Heart left ventricle (tissue), 16 donors: ENCODE data around the gene SORBS2. TPM values are rescaled to one million over a fixed set of nuclear protein-coding genes. Genes with fewer than 3 reads are reported as not detected.
A peak's percentile ranks its signal among the peaks of the same experiment; 100 is the strongest.

Source experiments
- ATAC-seq, 4 donors: fragments of 200-7000 bp; cut with Tn5 transposase; one replicate each; pipeline ENCODE4 v1.9.1; 2020 to 2022; ENCODE audit warnings: moderate library complexity in 4 of 4, mild to moderate bottlenecking in 3 of 4, moderate number of reproducible peaks in 1 of 4
- DNase-seq, 5 donors: peaks; one replicate each; pipeline ENCODE4 v3.0.0-alpha.2; 2020
- H3K27ac ChIP-seq, 12 donors: fragments of 200-600 bp; sonication (generic) in 4 of 12; one replicate each; pipeline versions ENCODE4 v1.5.0 to v1.8.0; 2016 to 2022; ENCODE audit warnings: mild to moderate bottlenecking in 2 of 12
- H3K27me3 ChIP-seq, 9 donors: fragments of 200-600 bp; sonication (generic) in 2 of 9; one replicate each; pipeline versions ENCODE4 v1.5.1 to v1.8.0; 2016 to 2022; ENCODE audit warnings: mild to moderate bottlenecking in 3 of 9
- H3K36me3 ChIP-seq, 9 donors: fragments of 200-600 bp; sonication (generic) in 2 of 9; one replicate each; pipeline versions ENCODE4 v1.5.0 to v1.8.0; 2018 to 2022; ENCODE audit warnings: mild to moderate bottlenecking in 2 of 9
- H3K4me1 ChIP-seq, 12 donors: fragments of 200-600 bp; sonication (generic) in 4 of 12; one replicate each; pipeline versions ENCODE4 v1.5.0 to v1.8.0; 2016 to 2022; ENCODE audit warnings: mild to moderate bottlenecking in 3 of 12
- H3K4me3 ChIP-seq, 12 donors: fragments of 200-600 bp; sonication (generic) in 4 of 12; one replicate each; pipeline versions ENCODE4 v1.5.0 to v1.8.0; 2017 to 2022; ENCODE audit warnings: mild to moderate bottlenecking in 9 of 12, moderate library complexity in 4 of 12
- H3K9me3 ChIP-seq, 12 donors: fragments of 200-600 bp; sonication (generic) in 4 of 12; one replicate each; pipeline versions ENCODE4 v1.5.0 to v1.8.0; 2016 to 2022; ENCODE audit warnings: mild to moderate bottlenecking in 1 of 12
- CTCF ChIP-seq, 12 donors: fragments of 200-600 bp; sonication (generic) in 4 of 12; IDR thresholded peaks; one replicate each; pipeline versions ENCODE4 v1.5.0 to v1.8.0; 2018 to 2022; ENCODE audit warnings: antibody characterized with exemption in 12 of 12, mild to moderate bottlenecking in 5 of 12
- POLR2A ChIP-seq, 2 donors: fragments of 450-650 bp; IDR thresholded peaks; one replicate each; pipeline ENCODE4 v1.6.1; 2017; ENCODE audit warnings: antibody characterized with exemption in 2 of 2, mild to moderate bottlenecking in 2 of 2, moderate library complexity in 2 of 2
- WGBS, 4 donors: extraction: QIAGEN DNeasy Blood & Tissue Kit in 2 of 4; methylation state at CpG; one replicate each; pipeline versions ENCODE4 v1.1.5 to v1.1.7; 2013 to 2018; 5-methylcytosine and 5-hydroxymethylcytosine counted together
- intact Hi-C, 10 donors: fragments of 100-400 bp; cut with DNase I; formaldehyde crosslinking; loops; one replicate each; pipeline versions ENCODE4 v1.11.1 to v1.14.2; 2022
- polyA plus RNA-seq, 2 donors: library from polyadenylated mRNA; stranded (reverse); fragments of 200-250 nt; gene quantifications; one replicate each; pipeline ENCODE4 v1.2.3, GENCODE V29; 2013
- total RNA-seq, 9 donors: library from RNA; depleted of rRNA in 2 of 9; stranded (reverse); fragments of >200 nt in 2 of 9; fragmentation: NEBNext Ultra II Directional in 3 of 9; extraction: Animal tissue kit (Norgen Biotek cat#: 25700) in 3 of 9; gene quantifications; one replicate each; pipeline versions ENCODE4 v1.1.0 to v1.2.4, GENCODE V29; 2016 to 2023
- donor health status: ischemic (EF 13 %, LVEDD 7.1; RV severe dilation, severe dysfunction).
- donor health status: healthy with polysubstance abuse.
- donor health status: DM: no; HTN: yes; CAD: no.
- donor health status: DM: no; HTN: no; CAD: no.
- donor health status: ischemic (EF 25% LVEDD 6.9; RV normal size, moderate dysfunction).
- donor health status: ischemic (EF 25% LVEDD 5.7; RV mildly dilated, moderate dysfunction).
- donor health status: healthy.
- donor health status: DM: yes; HTN: yes; CAD: no.
- donor health status: ischemic (EF 35%, LVEDD 5.7; RV mildly dilated, moderate dysfunction).
- donor health status: nonischemic (EF 11% LVEDD 7.7; RV severe dilation, severe dysfunction).
- donor health status: DM: yes; HTN: yes; CAD: no.
- donor health status: PGD.
- donor health status: ischemic (EF 29% LVEDD 5.4; RV normal size, mild dysfunction).
- donor health status: nonischemic (EF 23%, LVEDD 6.1; RV moderate dilation, normal function).

The SORBS2 gene
- total and polyA plus RNA-seq, 11 donors = 254 to 2,158 (median 1,369) TPM

GRCh38 chr4:185677637-185678314 is 134.2 kb downstream of the SORBS2 start:
- intact Hi-C loops = loop anchor here in 1 of 10 donors (10.0 kb wide), 1 partner anchor 197 kb away; no protein-coding TSS in a partner anchor
- Histone ChIP-seq H3K36me3 (peaks cover 0 to 44% (median 18%) of the 10 kb centered on the region in 9 donors), H3K27me3 (no peaks in the 10 kb centered on the region), H3K4me1 (peaks cover 0 to 72% (median 25%) of the 10 kb centered on the region in 12 donors), H3K9me3 (no peaks in the 10 kb centered on the region), H3K4me3 (no peak overlapping the region), H3K27ac (no peak overlapping the region)
- DNase-seq (no peak), ATAC-seq (no peak)
- WGBS, 4 donors = 70 to 81% (median 73%) methylated on average over 1 of the region's 1 CpG
- no peak for TF ChIP-seq POLR2A (IDR thresholded peaks at IDR 0.05)
- no peak for TF ChIP-seq CTCF (IDR thresholded peaks at IDR 0.05)

GRCh38 chr4:185672618-185673017 is 139.4 kb downstream of the SORBS2 start:
- Histone ChIP-seq H3K27ac (peak overlapping the region in 11 of 12 donors; percentile 1 to 71 (median 33)), H3K4me1 (peaks cover 0 to 59% (median 24%) of the 10 kb centered on the region in 12 donors), H3K27me3 (no peaks in the 10 kb centered on the region), H3K9me3 (no peaks in the 10 kb centered on the region), H3K4me3 (no peak overlapping the region), H3K36me3 (peaks cover 0 to 52% (median 18%) of the 10 kb centered on the region in 9 donors)
- no peak for TF ChIP-seq CTCF (IDR thresholded peaks at IDR 0.05)
- TF ChIP-seq POLR2A (IDR thresholded peaks at IDR 0.05) = no peak
- peak in 2 of 4 donors; percentile 34 to 50 for ATAC-seq
- no peak for DNase-seq
- intact Hi-C loops = loop anchor here in 1 of 10 donors (10.0 kb wide), 1 partner anchor 202 kb away; no protein-coding TSS in a partner anchor
- 43 to 53% (median 48%) methylated on average over 4 of the region's 4 CpGs for WGBS, 4 donors

- Histone ChIP-seq H3K27me3 (no peaks in the 10 kb centered on the region), H3K36me3 (peaks cover 0 to 49% (median 16%) of the 10 kb centered on the region in 9 donors), H3K9me3 (no peaks in the 10 kb centered on the region), H3K4me1 (peaks cover 0 to 62% (median 22%) of the 10 kb centered on the region in 12 donors), H3K27ac (peak overlapping the region in 11 of 12 donors; percentile 1 to 71 (median 33)), H3K4me3 (no peak overlapping the region)
- WGBS, 4 donors = 22 to 50% (median 35%) methylated on average over 2 of the region's 2 CpGs
- DNase-seq = no peak
- peak; percentile 16 to 29 (median 24) for ATAC-seq
- TF ChIP-seq CTCF (IDR thresholded peaks at IDR 0.05) (no peak), POLR2A (IDR thresholded peaks at IDR 0.05) (no peak)
- intact Hi-C loops = loop anchor here in 1 of 10 donors (10.0 kb wide), 1 partner anchor 203 kb away; no protein-coding TSS in a partner anchor
These were observed 139.8 kb downstream of the SORBS2 start for GRCh38 chr4:185672151-185672550.

GRCh38 chr4:185671496-185671895 is 140.5 kb downstream of the SORBS2 start:
- no peak for DNase-seq
- ATAC-seq = peak; percentile 21 to 57 (median 44)
- TF ChIP-seq CTCF (IDR thresholded peaks at IDR 0.05) = no peak
- Histone ChIP-seq H3K4me1 (peaks cover 0 to 68% (median 20%) of the 10 kb centered on the region in 12 donors), H3K9me3 (no peaks in the 10 kb centered on the region), H3K36me3 (peaks cover 0 to 49% (median 12%) of the 10 kb centered on the region in 9 donors), H3K4me3 (no peak overlapping the region), H3K27ac (peak overlapping the region in 8 of 12 donors; percentile 1 to 71 (median 44)), H3K27me3 (no peaks in the 10 kb centered on the region)
- intact Hi-C loops = loop anchor here in 1 of 10 donors (10.0 kb wide), 1 partner anchor 203 kb away; no protein-coding TSS in a partner anchor
- WGBS, 4 donors = 50 to 65% (median 57%) methylated on average over 4 of the region's 4 CpGs
